ENCODE results near the gene CACNA2D3. TPM values are rescaled to one million over a fixed set of nuclear protein-coding genes. Genes with fewer than 3 reads are reported as not detected.

Gene CACNA2D3
- total RNA-seq, 1 experiment from 2014 or later = not detected

GRCh38 chr3:54213907-54214306, 91.6 kb downstream of the CACNA2D3 start:
- BruUV-seq (replicated peaks) = no TSS peak
- no peak overlapping the region for H3K9ac ChIP-seq (ENCODE audit: low read length)
- no peak overlapping the region for H3K4me3 ChIP-seq (ENCODE audit: low read length)
- no peaks in the 10 kb centered on the region for H3K9me2 ChIP-seq (replicated peaks; ENCODE audit: low read length)
- peaks cover 20% of the 10 kb centered on the region for H3K27me3 ChIP-seq (ENCODE audit: low read length)
- no peak for TF ChIP-seq EZH2 (IDR thresholded peaks at IDR 0.05; ENCODE audit: low read length, unreplicated experiment)
- no peak for TF ChIP-seq CTCF (conservative IDR thresholded peaks at IDR 0.05; ENCODE audit: low read depth, low read length)
- TF ChIP-seq EZH2phosphoT487 (IDR thresholded peaks at IDR 0.05; ENCODE audit: borderline replicate concordance, low read length) = no peak
- H3F3A ChIP-seq (ENCODE audit: low read length, unreplicated experiment) = no peaks in the 10 kb centered on the region
- H3K27ac ChIP-seq (ENCODE audit: low read length) = no peak overlapping the region
- H3K4me2 ChIP-seq (ENCODE audit: low read length) = no peak overlapping the region
- H3K9me3 ChIP-seq (ENCODE audit: low read length) = no peaks in the 10 kb centered on the region
- H2AFZ ChIP-seq (ENCODE audit: low read length) = no peak overlapping the region
- ChIA-PET CTCF (no interaction called here), POLR2A (ENCODE audit: unreplicated experiment) (no interaction called here)
- no peaks in the 10 kb centered on the region for H4K20me1 ChIP-seq (ENCODE audit: low read length)
- H3K79me2 ChIP-seq (ENCODE audit: low read length) = no peaks in the 10 kb centered on the region
- ATAC-seq (no peak), DNase-seq (peak; percentile 12)
- intact Hi-C loops (cut with micrococcal nuclease) = no loop called here
- no peaks in the 10 kb centered on the region for H3K4me1 ChIP-seq (ENCODE audit: insufficient read depth, low read length)
- H3K36me3 ChIP-seq (ENCODE audit: low read depth, low read length) = no peaks in the 10 kb centered on the region

- POLR2A ChIA-PET (ENCODE audit: unreplicated experiment) = no interaction called here
- TF ChIP-seq CTCF (conservative IDR thresholded peaks at IDR 0.05; ENCODE audit: low read depth, low read length) = no peak
- no peak for TF ChIP-seq EZH2phosphoT487 (IDR thresholded peaks at IDR 0.05; ENCODE audit: borderline replicate concordance, low read length)
- TF ChIP-seq EZH2 (IDR thresholded peaks at IDR 0.05; ENCODE audit: low read length, unreplicated experiment) = no peak
- no TSS peak for BruUV-seq (replicated peaks)
- no peak overlapping the region for H3K9ac ChIP-seq (ENCODE audit: low read length)
- no peaks in the 10 kb centered on the region for H3K36me3 ChIP-seq (ENCODE audit: low read depth, low read length)
- H3K9me3 ChIP-seq (ENCODE audit: low read length) = no peaks in the 10 kb centered on the region
- ATAC-seq (no peak), DNase-seq (no peak)
- no peak overlapping the region for H2AFZ ChIP-seq (ENCODE audit: low read length)
- H3K4me3 ChIP-seq (ENCODE audit: low read length) = no peak overlapping the region
- no peak overlapping the region for H3K27ac ChIP-seq (ENCODE audit: low read length)
- no peaks in the 10 kb centered on the region for H3K9me2 ChIP-seq (replicated peaks; ENCODE audit: low read length)
- H3F3A ChIP-seq (ENCODE audit: low read length, unreplicated experiment) = no peaks in the 10 kb centered on the region
- peaks cover 13% of the 10 kb centered on the region; the same call in 1 of the 2 replicates for H3K27me3 ChIP-seq (ENCODE audit: low read length)
- no peaks in the 10 kb centered on the region for H3K4me1 ChIP-seq (ENCODE audit: insufficient read depth, low read length)
- intact Hi-C loops (cut with micrococcal nuclease) = no loop called here
- H4K20me1 ChIP-seq (ENCODE audit: low read length) = no peaks in the 10 kb centered on the region
- H3K4me2 ChIP-seq (ENCODE audit: low read length) = no peak overlapping the region
- no peaks in the 10 kb centered on the region for H3K79me2 ChIP-seq (ENCODE audit: low read length)
- CTCF ChIA-PET = no interaction called here
Observed at GRCh38 chr3:54214845-54215244, 92.5 kb downstream of the CACNA2D3 start.

GRCh38 chr3:54215521-54215920, 93.2 kb downstream of the CACNA2D3 start:
- no peaks in the 10 kb centered on the region for H3K9me2 ChIP-seq (replicated peaks; ENCODE audit: low read length)
- no peak overlapping the region for H3K4me3 ChIP-seq (ENCODE audit: low read length)
- no peak overlapping the region for H3K9ac ChIP-seq (ENCODE audit: low read length)
- H3K27ac ChIP-seq (ENCODE audit: low read length) = no peak overlapping the region
- POLR2A ChIA-PET (ENCODE audit: unreplicated experiment) = no interaction called here
- no peaks in the 10 kb centered on the region for H3K36me3 ChIP-seq (ENCODE audit: low read depth, low read length)
- no peaks in the 10 kb centered on the region for H3K79me2 ChIP-seq (ENCODE audit: low read length)
- no peaks in the 10 kb centered on the region for H3K4me1 ChIP-seq (ENCODE audit: insufficient read depth, low read length)
- TF ChIP-seq CTCF (conservative IDR thresholded peaks at IDR 0.05; ENCODE audit: low read depth, low read length) (no peak), EZH2phosphoT487 (IDR thresholded peaks at IDR 0.05; ENCODE audit: borderline replicate concordance, low read length) (no peak), EZH2 (IDR thresholded peaks at IDR 0.05; ENCODE audit: low read length, unreplicated experiment) (no peak)
- H3F3A ChIP-seq (ENCODE audit: low read length, unreplicated experiment) = no peaks in the 10 kb centered on the region
- DNase-seq (no peak), ATAC-seq (no peak)
- H2AFZ ChIP-seq (ENCODE audit: low read length) = no peak overlapping the region
- 0 out of 2 replicates have a peak, but pooled peaks cover 12% of the 10 kb centered on the region for H3K27me3 ChIP-seq (ENCODE audit: low read length)
- no TSS peak for BruUV-seq (replicated peaks)
- intact Hi-C loops (cut with micrococcal nuclease) = no loop called here
- no peaks in the 10 kb centered on the region for H4K20me1 ChIP-seq (ENCODE audit: low read length)
- H3K9me3 ChIP-seq (ENCODE audit: low read length) = no peaks in the 10 kb centered on the region
- no peak overlapping the region for H3K4me2 ChIP-seq (ENCODE audit: low read length)
- CTCF ChIA-PET = no interaction called here
